ENCODE data around the gene MST1R. TPM values are rescaled to one million over a fixed set of nuclear protein-coding genes. Genes with fewer than 3 reads are reported as not detected.
A peak's percentile ranks its signal among the peaks of the same experiment; 100 is the strongest.
"Not testable (repeated sequence)": the region's sequence is repeated elsewhere in the genome, so short reads cannot be mapped to it uniquely, and the experiment has no call there.

Gene MST1R
- total RNA-seq, 1 donor from 2014 or later: 0.57 TPM

- H3K4me3 ChIP-seq (ENCODE audit: insufficient read depth, low read depth, low read length): no peak overlapping the region
- peaks cover 6% of the 10 kb centered on the region for H3K4me1 Mint-ChIP-seq (ENCODE audit: low read depth, unreplicated experiment)
- no peak overlapping the region for H3K27ac ChIP-seq (ENCODE audit: low read depth, low read length)
- H3K9me3 ChIP-seq (ENCODE audit: insufficient read depth, low read depth, low read length): no peaks in the 10 kb centered on the region
- no peak overlapping the region for H3K9ac ChIP-seq (ENCODE audit: low read length)
- peaks cover 2% of the 10 kb centered on the region for H3K9me3 Mint-ChIP-seq (ENCODE audit: unreplicated experiment)
- H3K4me1 ChIP-seq (ENCODE audit: insufficient read depth, low read length): peaks cover 6% of the 10 kb centered on the region
- H3K27me3 ChIP-seq (ENCODE audit: insufficient read depth, low read length): no peaks in the 10 kb centered on the region
- H3K27ac Mint-ChIP-seq (ENCODE audit: unreplicated experiment): no peak overlapping the region
- no peak overlapping the region for H3K4me2 ChIP-seq (ENCODE audit: low read length)
- TF ChIP-seq EZH2 (IDR thresholded peaks at IDR 0.05; ENCODE audit: insufficient read depth, low read length) (no peak), CTCF (IDR thresholded peaks at IDR 0.05; ENCODE audit: insufficient read depth, low read depth, low read length) (no peak)
- no peak overlapping the region for H2AFZ ChIP-seq (ENCODE audit: low read depth, low read length)
- H4K20me1 ChIP-seq (ENCODE audit: insufficient read depth, low read length): peaks cover 3% of the 10 kb centered on the region
- no peaks in the 10 kb centered on the region for H3K79me2 ChIP-seq (ENCODE audit: insufficient read depth, low read length)
- no peak for FAIRE-seq
- H3K36me3 Mint-ChIP-seq (ENCODE audit: low read depth, unreplicated experiment): peaks cover 25% of the 10 kb centered on the region
- peak overlapping the region; percentile 8 for H3K4me3 Mint-ChIP-seq (ENCODE audit: unreplicated experiment)
- peaks cover 2% of the 10 kb centered on the region for H3K36me3 ChIP-seq (ENCODE audit: insufficient read depth, low read length)
- DNase-seq (ENCODE audit: low read depth): no peak
- H3K27me3 Mint-ChIP-seq (ENCODE audit: low read depth, unreplicated experiment): peaks cover 32% of the 10 kb centered on the region
Observed at GRCh38 chr3:49908373-49909199, 4.9 kb upstream of the MST1R start.

GRCh38 chr3:49906073-49906743, 2.5 kb upstream of the MST1R start:
- Mint-ChIP-seq H3K4me3 (ENCODE audit: unreplicated experiment) (peak overlapping the region; percentile 27), H3K4me1 (ENCODE audit: low read depth, unreplicated experiment) (peaks cover 6% of the 10 kb centered on the region), H3K36me3 (ENCODE audit: low read depth, unreplicated experiment) (peaks cover 13% of the 10 kb centered on the region), H3K27me3 (ENCODE audit: low read depth, unreplicated experiment) (peaks cover 21% of the 10 kb centered on the region), H3K27ac (ENCODE audit: unreplicated experiment) (no peak overlapping the region), H3K9me3 (ENCODE audit: unreplicated experiment) (peaks cover 2% of the 10 kb centered on the region)
- DNase-seq (ENCODE audit: low read depth) (peak; percentile 26), FAIRE-seq (no peak)
- Histone ChIP-seq H3K4me3 (ENCODE audit: insufficient read depth, low read depth, low read length) (peak overlapping the region; percentile 48), H3K36me3 (ENCODE audit: insufficient read depth, low read length) (no peaks in the 10 kb centered on the region), H4K20me1 (ENCODE audit: insufficient read depth, low read length) (peaks cover 3% of the 10 kb centered on the region), H3K9me3 (ENCODE audit: insufficient read depth, low read depth, low read length) (no peaks in the 10 kb centered on the region), H3K4me1 (ENCODE audit: insufficient read depth, low read length) (peaks cover 7% of the 10 kb centered on the region), H3K27me3 (ENCODE audit: insufficient read depth, low read length) (no peaks in the 10 kb centered on the region), H3K79me2 (ENCODE audit: insufficient read depth, low read length) (no peaks in the 10 kb centered on the region), H2AFZ (ENCODE audit: low read depth, low read length) (peak overlapping the region; percentile 66), H3K27ac (ENCODE audit: low read depth, low read length) (no peak overlapping the region), H3K9ac (ENCODE audit: low read length) (peak overlapping the region; percentile 29), H3K4me2 (ENCODE audit: low read length) (peak overlapping the region; percentile 82)
- TF ChIP-seq EZH2 (IDR thresholded peaks at IDR 0.05; ENCODE audit: insufficient read depth, low read length) (no peak), CTCF (IDR thresholded peaks at IDR 0.05; ENCODE audit: insufficient read depth, low read depth, low read length) (peak; percentile 58)

GRCh38 chr3:49904448-49904847, 775 bp upstream of the MST1R start:
- not testable (repeated sequence) for H3K27ac Mint-ChIP-seq (ENCODE audit: unreplicated experiment); H3K9ac ChIP-seq (ENCODE audit: low read length); H3K27ac ChIP-seq (ENCODE audit: low read depth, low read length); H3K9me3 Mint-ChIP-seq (ENCODE audit: unreplicated experiment); DNase-seq (ENCODE audit: low read depth); H3K9me3 ChIP-seq (ENCODE audit: insufficient read depth, low read depth, low read length); H3K4me1 Mint-ChIP-seq (ENCODE audit: low read depth, unreplicated experiment); H3K27me3 Mint-ChIP-seq (ENCODE audit: low read depth, unreplicated experiment); FAIRE-seq; H3K36me3 Mint-ChIP-seq (ENCODE audit: low read depth, unreplicated experiment); H3K4me3 ChIP-seq (ENCODE audit: insufficient read depth, low read depth, low read length); H4K20me1 ChIP-seq (ENCODE audit: insufficient read depth, low read length); H3K4me2 ChIP-seq (ENCODE audit: low read length); H2AFZ ChIP-seq (ENCODE audit: low read depth, low read length); H3K79me2 ChIP-seq (ENCODE audit: insufficient read depth, low read length); H3K36me3 ChIP-seq (ENCODE audit: insufficient read depth, low read length); H3K27me3 ChIP-seq (ENCODE audit: insufficient read depth, low read length); H3K4me3 Mint-ChIP-seq (ENCODE audit: unreplicated experiment)
- peaks cover 15% of the 10 kb centered on the region for H3K4me1 ChIP-seq (ENCODE audit: insufficient read depth, low read length)

Measured in astrocyte (in vitro differentiated cells and primary cell).